H9 (cell line): Measurements from ENCODE around the gene PHLDA3. TPM values are rescaled to one million over a fixed set of nuclear protein-coding genes. Genes with fewer than 3 reads are reported as not detected.

Experiments
- DNase-seq: peaks from one replicate; pipeline ENCODE4 v3.0.0-alpha.2; 2017
- H2AFZ ChIP-seq: one replicate; pipeline ENCODE4 v1.6.1; 2013; ENCODE audit warnings: mild to moderate bottlenecking, low read length, control low read depth, moderate library complexity
- H2AK5ac ChIP-seq: 2 replicates; pipeline ENCODE4 v1.6.1; 2013; ENCODE audit warnings: low read length, control low read depth, mixed read lengths; ENCODE audit not compliant: insufficient read length
- H2BK120ac ChIP-seq: one replicate; pipeline ENCODE4 v1.6.1; 2013; ENCODE audit warnings: low read depth, mild to moderate bottlenecking, low read length, control low read depth, inconsistent platforms; ENCODE audit not compliant: poor library complexity, severe bottlenecking
- H2BK12ac ChIP-seq: 2 replicates; pipeline ENCODE4 v1.6.1; 2013; ENCODE audit warnings: low read length, control low read depth, mixed read lengths, low read depth; ENCODE audit not compliant: insufficient read length
- H2BK15ac ChIP-seq: 2 replicates; pipeline ENCODE4 v1.6.1; 2013; ENCODE audit warnings: low read depth, low read length, control low read depth
- H2BK20ac ChIP-seq: one replicate; pipeline ENCODE4 v1.6.1; 2013; ENCODE audit warnings: low read depth, mild to moderate bottlenecking, low read length, control low read depth, inconsistent platforms; ENCODE audit not compliant: poor library complexity, severe bottlenecking
- H2BK5ac ChIP-seq: 2 replicates; pipeline ENCODE4 v1.6.1; 2013; ENCODE audit warnings: low read length, control low read depth, mixed read lengths; ENCODE audit not compliant: insufficient read length
- H3K14ac ChIP-seq: 2 replicates; pipeline ENCODE4 v1.6.1; 2013; ENCODE audit warnings: low read length, control low read depth; ENCODE audit not compliant: insufficient read depth
- H3K18ac ChIP-seq: 2 replicates; pipeline ENCODE4 v1.6.1; 2013; ENCODE audit warnings: low read depth, mild to moderate bottlenecking, mixed read lengths, low read length, control low read depth; ENCODE audit not compliant: insufficient read length
- H3K23ac ChIP-seq: 2 replicates; pipeline ENCODE4 v1.6.1; 2013; ENCODE audit warnings: low read length, control low read depth, mixed read lengths, low read depth; ENCODE audit not compliant: insufficient read length
- H3K23me2 ChIP-seq: 2 replicates; pipeline ENCODE4 v1.6.1; 2013; ENCODE audit warnings: low read depth, mild to moderate bottlenecking, mixed read lengths, low read length, control low read depth; ENCODE audit not compliant: insufficient read length, poor library complexity, severe bottlenecking
- H3K27ac ChIP-seq: 2 replicates; pipeline ENCODE4 v1.5.1; 2013; ENCODE audit warnings: low read length, control low read depth, mixed read lengths, low read depth; ENCODE audit not compliant: insufficient read length
- H3K27me3 ChIP-seq: 2 replicates; pipeline ENCODE4 v1.6.1; 2013; ENCODE audit warnings: low read length, control low read depth, inconsistent platforms; ENCODE audit not compliant: insufficient read depth
- H3K4ac ChIP-seq: 2 replicates; pipeline ENCODE4 v1.6.1; 2013; ENCODE audit warnings: low read depth, mild to moderate bottlenecking, control low read depth, inconsistent platforms, low read length, moderate library complexity
- H3K4me1 ChIP-seq: 2 replicates; pipeline ENCODE4 v1.6.1; 2013; ENCODE audit warnings: low read length, control low read depth, inconsistent platforms; ENCODE audit not compliant: insufficient read depth
- H3K4me2 ChIP-seq: 2 replicates; pipeline ENCODE4 v1.6.1; 2013; ENCODE audit warnings: low read length, control low read depth, mixed read lengths; ENCODE audit not compliant: insufficient read length, insufficient read depth
- H3K56ac ChIP-seq: 2 replicates; pipeline ENCODE4 v1.6.1; 2013; ENCODE audit warnings: low read depth, mild to moderate bottlenecking, mixed read lengths, low read length, control low read depth; ENCODE audit not compliant: insufficient read length
- H3K79me1 ChIP-seq: 2 replicates; pipeline ENCODE4 v1.6.1; 2013; ENCODE audit warnings: low read depth, mild to moderate bottlenecking, moderate library complexity, low read length, control low read depth, inconsistent platforms; ENCODE audit not compliant: insufficient read depth, poor library complexity, severe bottlenecking
- H3K79me2 ChIP-seq: 2 replicates; pipeline ENCODE4 v1.6.1; 2013; ENCODE audit warnings: low read length, control low read depth, inconsistent platforms; ENCODE audit not compliant: insufficient read depth
- H3K9ac ChIP-seq: 2 replicates; pipeline ENCODE4 v1.6.1; 2013; ENCODE audit warnings: low read length, control low read depth, mixed read lengths; ENCODE audit not compliant: insufficient read length; ENCODE audit errors: extremely low read depth
- H3K9me3 ChIP-seq: one replicate; pipeline ENCODE4 v1.6.1; 2013; ENCODE audit warnings: low read depth, low read length, inconsistent platforms; ENCODE audit not compliant: control insufficient read depth
- H3T11ph ChIP-seq: one replicate; pipeline ENCODE4 v1.6.1; 2013; ENCODE audit warnings: mild to moderate bottlenecking, low read length, control low read depth, inconsistent platforms
- H4K20me1 ChIP-seq: one replicate; pipeline ENCODE4 v1.6.1; 2013; ENCODE audit not compliant: control insufficient read depth, insufficient read length, insufficient read depth
- H4K5ac ChIP-seq: 2 replicates; pipeline ENCODE4 v1.6.1; 2013; ENCODE audit warnings: low read depth, mild to moderate bottlenecking, mixed read lengths, low read length, control low read depth; ENCODE audit not compliant: insufficient read length
- H4K8ac ChIP-seq: replicated peaks from 2 replicates; pipeline ENCODE4 v1.6.1; 2013; ENCODE audit warnings: low read length, control low read depth, mixed read lengths, low read depth; ENCODE audit not compliant: insufficient read length
- H4K91ac ChIP-seq: 2 replicates; pipeline ENCODE4 v1.6.1; 2013; ENCODE audit warnings: low read depth, mild to moderate bottlenecking, moderate library complexity, mixed read lengths, low read length, control low read depth; ENCODE audit not compliant: insufficient read length
- H3K27ac Mint-ChIP-seq, 3 experiments: 2 replicates in 2 of 3; 3 replicates in 1 of 3; pipeline ENCODE4 v1.8.0; 2020 to 2021; ENCODE audit warnings: mixed read lengths in 3 of 3, mild to moderate bottlenecking in 1 of 3, moderate library complexity in 1 of 3
- H3K27me3 Mint-ChIP-seq: 2 replicates; pipeline ENCODE4 v1.8.0; 2021; ENCODE audit warnings: low read depth, mild to moderate bottlenecking, moderate library complexity, mixed read lengths
- H3K36me3 Mint-ChIP-seq, 3 experiments: 2 replicates in 2 of 3; 3 replicates in 1 of 3; pipeline ENCODE4 v1.8.0; 2020 to 2021; ENCODE audit warnings: low read depth in 3 of 3, mixed read lengths in 3 of 3; ENCODE audit not compliant: insufficient read depth in 1 of 3
- H3K4me1 Mint-ChIP-seq, 2 experiments: 2 replicates each; pipeline ENCODE4 v1.8.0; 2020; ENCODE audit warnings: mixed read lengths in 2 of 2
- H3K4me3 Mint-ChIP-seq, 2 experiments: 2 replicates in 1 of 2; 3 replicates in 1 of 2; pipeline ENCODE4 v1.8.0; 2020 to 2021; ENCODE audit warnings: mild to moderate bottlenecking in 2 of 2, mixed read lengths in 2 of 2, moderate library complexity in 1 of 2
- H3K9me3 Mint-ChIP-seq, 2 experiments: 2 replicates in 1 of 2; 3 replicates in 1 of 2; pipeline ENCODE4 v1.8.0; 2020; ENCODE audit warnings: mild to moderate bottlenecking in 2 of 2, mixed read lengths in 2 of 2, moderate library complexity in 1 of 2
- WGBS: extraction: QIAGEN DNeasy Blood & Tissue Kit; methylation state at CpG from one replicate; pipeline ENCODE4 v1.1.7; 2013; ENCODE audit warnings: missing lambda C conversion rate, low lambda C conversion rate, mixed read lengths; ENCODE audit not compliant: insufficient read length; ENCODE audit errors: extremely low coverage; 5-methylcytosine and 5-hydroxymethylcytosine counted together
- total RNA-seq: library from RNA; stranded (reverse); gene quantifications from 2 replicates; pipeline ENCODE4 v1.2.1, GENCODE V29; 2021
- TF ChIP-seq, protein P1 (sequence below): fragments of 200-600 bp; sonication (generic); conservative IDR thresholded peaks from 3 replicates; pipeline ENCODE4 v1.8.0; 2021; ENCODE audit warnings: antibody characterized with exemption, mild to moderate bottlenecking

The PHLDA3 gene
- total RNA-seq, 1 experiment from 2014 or later: 53.9 TPM

DNA sequence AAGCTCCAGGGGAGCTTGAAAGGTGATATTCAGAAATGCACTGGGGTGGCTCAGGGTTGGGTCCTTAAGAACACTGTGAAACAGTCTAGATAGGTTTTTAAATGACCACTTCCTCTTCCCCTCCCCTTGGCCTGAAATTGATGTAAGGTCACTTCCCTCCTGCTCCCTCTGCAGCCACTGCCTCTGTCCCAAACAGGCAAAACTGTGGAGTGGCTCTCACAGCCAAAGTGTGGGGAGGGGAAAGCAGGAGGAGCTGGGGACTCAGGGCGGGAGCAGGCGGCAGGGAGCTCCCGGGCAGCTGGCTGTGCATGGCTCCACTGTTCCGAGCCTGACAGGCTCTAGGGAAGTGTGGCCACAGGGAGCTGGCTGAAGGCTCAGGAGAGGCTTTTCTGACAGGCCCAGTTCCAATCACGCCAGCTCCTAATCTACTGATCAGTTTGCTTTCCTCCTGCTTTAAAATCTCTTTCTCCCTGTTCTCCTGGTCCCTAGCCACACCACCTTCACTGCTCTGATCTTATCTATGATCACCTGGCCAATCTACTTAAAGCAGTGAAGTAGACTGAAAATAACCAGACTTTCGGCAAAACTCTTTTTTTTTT is 43.1 kb upstream of the PHLDA3 start:
- Histone ChIP-seq H3K4me2 (peak overlapping the region; percentile 26), H3K79me1 (no peaks in the 10 kb centered on the region), H2BK20ac (no peak overlapping the region), H3K4ac (no peak overlapping the region), H4K91ac (no peak overlapping the region), H3K14ac (peak overlapping the region; percentile 90), H3K27me3 (peaks cover 4% of the 10 kb centered on the region; the same call in 1 of the 2 replicates), H2AK5ac (no peak overlapping the region), H4K20me1 (no peaks in the 10 kb centered on the region), H3K79me2 (no peaks in the 10 kb centered on the region), H3K9ac (no peak overlapping the region), H4K8ac (no peak overlapping the region), H2BK120ac (no peak overlapping the region), H3K4me1 (no peaks in the 10 kb centered on the region; the same call in 1 of the 2 replicates), H3K9me3 (no peaks in the 10 kb centered on the region), H2BK15ac (no peak overlapping the region), H2BK5ac (peak overlapping the region; percentile 27), H3K27ac (no peak overlapping the region), H4K5ac (no peak overlapping the region), H2BK12ac (peak overlapping the region; percentile 64), H3K23me2 (peaks cover 1% of the 10 kb centered on the region), H2AFZ (peak overlapping the region; percentile 40), H3K23ac (no peak overlapping the region), H3K18ac (no peak overlapping the region), H3K56ac (no peak overlapping the region), H3T11ph (no peak overlapping the region)
- Mint-ChIP-seq H3K9me3 (no peaks in the 10 kb centered on the region), H3K36me3 (no peaks in the 10 kb centered on the region), H3K27me3 (peaks cover 3% of the 10 kb centered on the region; the same call in 1 of the 2 replicates), H3K4me3 (peak overlapping the region in 1 of 2 experiments; percentile 10; a peak in 1 of 5 replicates), H3K4me1 (peaks cover 14 to 15% of the 10 kb centered on the region in 2 experiments), H3K27ac (peak overlapping the region; percentile 4 to 62 (median 43); a peak in 3 of 7 replicates)
- no CpG with 5 or more reads among the region's 6 CpGs for WGBS
- TF ChIP-seq, protein P1, sequence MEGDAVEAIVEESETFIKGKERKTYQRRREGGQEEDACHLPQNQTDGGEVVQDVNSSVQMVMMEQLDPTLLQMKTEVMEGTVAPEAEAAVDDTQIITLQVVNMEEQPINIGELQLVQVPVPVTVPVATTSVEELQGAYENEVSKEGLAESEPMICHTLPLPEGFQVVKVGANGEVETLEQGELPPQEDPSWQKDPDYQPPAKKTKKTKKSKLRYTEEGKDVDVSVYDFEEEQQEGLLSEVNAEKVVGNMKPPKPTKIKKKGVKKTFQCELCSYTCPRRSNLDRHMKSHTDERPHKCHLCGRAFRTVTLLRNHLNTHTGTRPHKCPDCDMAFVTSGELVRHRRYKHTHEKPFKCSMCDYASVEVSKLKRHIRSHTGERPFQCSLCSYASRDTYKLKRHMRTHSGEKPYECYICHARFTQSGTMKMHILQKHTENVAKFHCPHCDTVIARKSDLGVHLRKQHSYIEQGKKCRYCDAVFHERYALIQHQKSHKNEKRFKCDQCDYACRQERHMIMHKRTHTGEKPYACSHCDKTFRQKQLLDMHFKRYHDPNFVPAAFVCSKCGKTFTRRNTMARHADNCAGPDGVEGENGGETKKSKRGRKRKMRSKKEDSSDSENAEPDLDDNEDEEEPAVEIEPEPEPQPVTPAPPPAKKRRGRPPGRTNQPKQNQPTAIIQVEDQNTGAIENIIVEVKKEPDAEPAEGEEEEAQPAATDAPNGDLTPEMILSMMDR: no peak
- DNase-seq: peak; percentile 76
